DND-41 (cell line): ENCODE results near the gene ARIH1.
"Not testable (repeated sequence)": the region's sequence is repeated elsewhere in the genome, so short reads cannot be mapped to it uniquely, and the experiment has no call there.

Experiments used
- ATAC-seq: fragments of 200-7000 bp; cut with Tn5 transposase; 3 replicates; pipeline ENCODE4 v1.9.1; 2021; ENCODE audit warnings: low read depth; ENCODE audit not compliant: insufficient read depth
- DNase-seq: peaks from one replicate; pipeline ENCODE4 v3.0.0-alpha.2; 2020
- H2AFZ ChIP-seq: 2 replicates; pipeline ENCODE4 v1.6.0; 2012; ENCODE audit warnings: low read depth, low read length
- H3K27ac ChIP-seq: 2 replicates; pipeline ENCODE4 v1.5.1; 2012; ENCODE audit warnings: low read length, inconsistent platforms
- H3K27me3 ChIP-seq: fragments of 200-600 bp; sonication (generic); 2 replicates; pipeline ENCODE4 v1.6.0; 2012; ENCODE audit warnings: low read length, mild to moderate bottlenecking, inconsistent platforms; ENCODE audit not compliant: insufficient read depth, poor library complexity
- H3K36me3 ChIP-seq: 2 replicates; pipeline ENCODE4 v1.5.1; 2012; ENCODE audit warnings: low read length, inconsistent platforms; ENCODE audit not compliant: insufficient read depth
- H3K4me1 ChIP-seq: 2 replicates; pipeline ENCODE4 v1.5.1; 2012; ENCODE audit warnings: mild to moderate bottlenecking, low read length; ENCODE audit not compliant: insufficient read depth
- H3K4me2 ChIP-seq: 2 replicates; pipeline ENCODE4 v1.6.0; 2012; ENCODE audit warnings: mild to moderate bottlenecking, moderate library complexity, low read length, inconsistent platforms; ENCODE audit not compliant: insufficient read depth
- H3K4me3 ChIP-seq, 2 experiments: fragments of 200-600 bp in 1 of 2; shearing (Covaris generic) in 1 of 2; 2 replicates each; pipeline ENCODE4 v1.5.1; 2012 to 2016; ENCODE audit warnings: inconsistent platforms in 2 of 2, low read length in 2 of 2, mild to moderate bottlenecking in 2 of 2, low read depth in 1 of 2, moderate library complexity in 1 of 2
- H3K79me2 ChIP-seq: 2 replicates; pipeline ENCODE4 v1.6.0; 2012; ENCODE audit warnings: low read length, inconsistent platforms; ENCODE audit not compliant: insufficient read depth
- H3K9ac ChIP-seq: 2 replicates; pipeline ENCODE4 v1.6.0; 2012; ENCODE audit warnings: low read depth, mild to moderate bottlenecking, inconsistent platforms, low read length, moderate library complexity
- H3K9me3 ChIP-seq: 2 replicates; pipeline ENCODE4 v1.5.1; 2012; ENCODE audit warnings: low read length, moderate library complexity, mild to moderate bottlenecking, inconsistent platforms; ENCODE audit not compliant: insufficient read depth, severe bottlenecking
- H4K20me1 ChIP-seq: 2 replicates; pipeline ENCODE4 v1.6.0; 2012; ENCODE audit warnings: low read length; ENCODE audit not compliant: insufficient read depth
- EZH2 ChIP-seq: IDR thresholded peaks from 3 replicates; pipeline ENCODE4 v1.6.1; 2012; ENCODE audit warnings: borderline replicate concordance, low read depth, mild to moderate bottlenecking, moderate library complexity, low read length, inconsistent platforms; ENCODE audit not compliant: severe bottlenecking
- TF ChIP-seq, protein P1 (sequence below): IDR thresholded peaks from 2 replicates; pipeline ENCODE4 v1.5.1; 2012; ENCODE audit warnings: borderline replicate concordance, low read length, moderate library complexity, mild to moderate bottlenecking; ENCODE audit not compliant: poor library complexity, severe bottlenecking; ENCODE audit errors: extremely low read depth

The ARIH1 gene

DNA sequence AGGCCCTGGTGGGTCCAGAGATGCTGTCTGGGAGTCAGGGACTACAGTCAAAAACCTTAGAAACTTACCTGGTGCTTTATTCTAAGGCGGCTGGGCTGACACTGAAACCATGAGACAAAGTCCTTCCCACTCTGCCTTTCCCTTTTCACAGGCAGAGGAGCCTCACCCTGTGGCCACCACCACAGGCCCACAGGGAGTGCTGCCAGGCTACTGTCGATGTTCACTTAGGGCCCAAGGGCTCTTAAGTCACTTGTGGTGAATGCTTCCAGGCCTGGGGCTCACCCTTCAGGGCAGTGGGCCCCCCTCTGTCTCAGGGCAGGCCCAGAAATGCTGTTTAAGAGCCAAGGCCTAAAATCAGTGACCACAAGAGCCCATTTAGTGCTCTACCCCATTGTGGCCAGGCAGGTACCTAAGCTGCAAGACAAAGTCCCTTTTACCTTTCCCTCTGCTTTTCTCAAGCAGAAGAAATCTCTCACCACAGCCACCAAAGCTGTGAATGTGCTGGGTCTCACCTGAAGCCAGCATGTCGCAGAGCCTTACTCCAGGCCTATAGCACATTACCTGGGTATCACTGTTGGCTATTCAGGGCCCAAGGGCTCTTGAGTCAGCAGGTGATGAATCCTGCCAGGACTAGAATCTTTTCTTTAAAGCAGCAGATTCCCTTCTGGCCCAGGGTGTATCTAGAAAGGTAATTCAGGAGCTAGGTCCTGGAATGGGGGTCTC lies 140.8 kb downstream of the ARIH1 start:
- Histone ChIP-seq H3K36me3 (no peaks in the 10 kb centered on the region), H3K4me3 (no peak overlapping the region), H3K4me2 (no peak overlapping the region), H4K20me1 (no peaks in the 10 kb centered on the region), H3K79me2 (no peaks in the 10 kb centered on the region), H2AFZ (no peak overlapping the region), H3K9ac (no peak overlapping the region), H3K27ac (no peak overlapping the region), H3K4me1 (no peaks in the 10 kb centered on the region), H3K27me3 (no peaks in the 10 kb centered on the region), H3K9me3 (no peaks in the 10 kb centered on the region)
- no peak for ATAC-seq
- TF ChIP-seq, protein P1, sequence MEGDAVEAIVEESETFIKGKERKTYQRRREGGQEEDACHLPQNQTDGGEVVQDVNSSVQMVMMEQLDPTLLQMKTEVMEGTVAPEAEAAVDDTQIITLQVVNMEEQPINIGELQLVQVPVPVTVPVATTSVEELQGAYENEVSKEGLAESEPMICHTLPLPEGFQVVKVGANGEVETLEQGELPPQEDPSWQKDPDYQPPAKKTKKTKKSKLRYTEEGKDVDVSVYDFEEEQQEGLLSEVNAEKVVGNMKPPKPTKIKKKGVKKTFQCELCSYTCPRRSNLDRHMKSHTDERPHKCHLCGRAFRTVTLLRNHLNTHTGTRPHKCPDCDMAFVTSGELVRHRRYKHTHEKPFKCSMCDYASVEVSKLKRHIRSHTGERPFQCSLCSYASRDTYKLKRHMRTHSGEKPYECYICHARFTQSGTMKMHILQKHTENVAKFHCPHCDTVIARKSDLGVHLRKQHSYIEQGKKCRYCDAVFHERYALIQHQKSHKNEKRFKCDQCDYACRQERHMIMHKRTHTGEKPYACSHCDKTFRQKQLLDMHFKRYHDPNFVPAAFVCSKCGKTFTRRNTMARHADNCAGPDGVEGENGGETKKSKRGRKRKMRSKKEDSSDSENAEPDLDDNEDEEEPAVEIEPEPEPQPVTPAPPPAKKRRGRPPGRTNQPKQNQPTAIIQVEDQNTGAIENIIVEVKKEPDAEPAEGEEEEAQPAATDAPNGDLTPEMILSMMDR, result no peak
- TF ChIP-seq EZH2, result no peak
- DNase-seq, result no peak

DNA sequence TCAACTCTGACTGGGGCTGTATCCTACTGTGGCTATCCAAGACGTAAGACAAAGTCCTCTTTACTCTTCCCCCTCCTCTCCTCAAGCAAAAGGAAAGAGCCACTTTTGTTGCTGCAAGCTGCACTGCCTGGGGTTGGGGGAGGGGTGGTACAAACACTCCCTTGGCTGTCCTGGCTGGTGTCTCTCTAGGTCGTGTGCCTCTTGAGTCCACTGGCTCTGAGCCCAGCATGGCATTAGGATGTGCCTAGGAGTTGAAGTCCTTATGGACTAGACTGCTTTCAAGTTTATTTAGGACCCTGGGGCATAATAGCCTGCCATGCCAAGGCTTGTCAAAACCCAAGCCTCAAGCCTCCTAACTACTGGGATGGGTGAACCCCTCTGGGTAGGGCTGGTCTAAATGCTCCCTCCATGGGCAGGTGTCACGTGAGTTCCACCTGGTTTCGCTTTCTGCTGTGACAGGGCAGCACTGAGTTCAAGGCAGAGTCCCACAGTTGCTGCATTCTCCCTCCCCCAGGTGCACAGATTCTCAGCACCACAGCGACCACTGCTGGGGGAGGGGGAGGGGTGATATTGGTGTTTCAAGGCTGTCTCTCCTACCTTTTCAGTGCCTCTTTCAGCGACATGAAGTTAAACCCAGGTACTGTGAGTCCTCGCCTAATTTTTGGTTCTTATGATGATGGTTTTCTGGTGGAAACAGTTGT lies 141.6 kb downstream of the ARIH1 start:
- H3K27ac ChIP-seq, H3K36me3 ChIP-seq, H3K9ac ChIP-seq, H3K27me3 ChIP-seq, H3K4me2 ChIP-seq, H2AFZ ChIP-seq, H4K20me1 ChIP-seq, H3K4me3 ChIP-seq, H3K79me2 ChIP-seq, H3K4me1 ChIP-seq, H3K9me3 ChIP-seq: not testable (repeated sequence)
- peak; percentile 64 for ATAC-seq
- DNase-seq, result peak; percentile 48

DNA sequence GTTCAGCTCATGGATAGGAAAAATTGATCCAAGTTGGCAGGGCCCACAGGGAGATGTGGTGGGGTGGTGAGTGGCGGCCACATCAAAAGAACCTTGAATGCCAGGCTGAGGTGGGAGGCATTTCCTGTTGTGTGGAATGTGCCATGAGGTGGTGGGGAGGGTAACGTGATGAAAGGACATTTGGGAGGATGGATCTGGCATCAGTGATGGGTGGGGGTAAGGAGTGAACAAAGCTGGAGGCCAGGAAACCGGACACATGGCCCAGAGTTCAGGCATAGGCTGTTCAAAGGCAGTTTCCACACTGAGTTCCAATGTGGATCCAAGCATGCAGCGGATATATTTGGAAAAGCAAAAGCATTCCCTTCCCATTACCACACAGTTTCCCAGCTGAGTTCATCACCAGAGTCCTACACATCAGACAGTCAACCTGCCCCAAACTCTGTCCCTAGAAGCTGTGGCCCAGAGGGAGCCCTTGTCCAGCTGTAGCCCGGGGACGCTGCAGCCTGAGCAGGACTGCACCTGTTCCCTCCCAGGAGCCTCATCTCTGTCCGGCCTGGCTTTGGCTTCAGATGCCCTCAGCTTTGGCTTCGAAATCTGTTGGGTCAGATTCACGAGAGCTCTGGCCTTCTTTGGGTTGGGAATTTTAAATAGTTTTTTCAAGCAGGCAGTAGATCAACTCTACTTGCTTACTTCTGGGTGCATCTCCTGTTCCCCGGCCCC lies 142.5 kb downstream of the ARIH1 start:
- H3K36me3 ChIP-seq, result no peaks in the 10 kb centered on the region
- no peak overlapping the region for H3K4me3 ChIP-seq
- H2AFZ ChIP-seq, result no peak overlapping the region
- H3K4me1 ChIP-seq, result no peaks in the 10 kb centered on the region
- H3K27me3 ChIP-seq, result no peaks in the 10 kb centered on the region
- no peak overlapping the region for H3K4me2 ChIP-seq
- no peak for TF ChIP-seq EZH2
- TF ChIP-seq, protein P1, result no peak
- H3K79me2 ChIP-seq, result no peaks in the 10 kb centered on the region
- no peaks in the 10 kb centered on the region for H3K9me3 ChIP-seq
- H3K9ac ChIP-seq, result no peak overlapping the region
- DNase-seq (peak; percentile 9), ATAC-seq (no peak)
- H4K20me1 ChIP-seq, result no peaks in the 10 kb centered on the region
- H3K27ac ChIP-seq, result no peak overlapping the region

DNA sequence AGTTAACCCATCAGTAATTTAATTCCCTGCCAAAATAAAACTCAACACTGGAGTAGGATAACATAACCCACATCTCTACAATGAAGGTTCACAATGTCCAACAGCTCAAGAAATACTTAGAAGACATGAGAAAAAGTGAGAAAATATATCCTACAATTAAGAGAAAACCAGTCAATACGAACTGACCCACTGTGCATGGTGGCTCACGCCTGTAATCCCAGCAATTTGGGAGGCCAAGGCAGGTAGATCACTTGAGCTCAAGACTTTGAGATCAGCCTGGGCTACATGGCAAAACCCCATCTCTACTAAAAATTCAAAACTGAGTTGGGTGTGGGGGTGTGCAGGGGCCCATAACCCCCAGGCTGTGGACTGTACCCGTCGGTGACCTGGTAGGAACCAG lies 149.7 kb downstream of the ARIH1 start:
- H3K4me2 ChIP-seq, H3K4me1 ChIP-seq, H3K27ac ChIP-seq, H3K36me3 ChIP-seq, H3K27me3 ChIP-seq, H2AFZ ChIP-seq, H3K79me2 ChIP-seq, ATAC-seq, H3K9me3 ChIP-seq, H4K20me1 ChIP-seq, H3K4me3 ChIP-seq, DNase-seq, H3K9ac ChIP-seq: not testable (repeated sequence)

DNA sequence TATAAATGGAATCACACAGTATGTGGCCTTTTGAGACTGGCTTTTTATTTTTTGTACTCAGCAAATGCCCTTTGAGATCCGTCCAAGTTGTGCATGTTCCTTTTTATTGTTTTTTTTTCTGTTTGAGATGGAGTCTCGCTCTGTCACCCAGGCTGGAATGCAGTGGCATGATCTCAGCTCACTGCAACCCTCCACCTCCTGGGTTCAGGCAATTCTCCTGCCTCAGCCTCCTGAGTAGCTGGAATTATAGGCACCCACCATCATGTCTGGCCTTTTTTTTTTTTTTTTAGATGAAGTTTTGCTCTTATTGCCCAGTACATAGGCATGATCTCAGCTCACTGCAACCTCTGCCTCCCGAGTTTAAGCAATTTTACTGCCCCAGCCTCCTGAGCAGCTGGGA lies 152.0 kb downstream of the ARIH1 start:
- H4K20me1 ChIP-seq, H3K27ac ChIP-seq, DNase-seq, H3K36me3 ChIP-seq, H3K4me2 ChIP-seq, H2AFZ ChIP-seq, H3K9ac ChIP-seq, H3K4me1 ChIP-seq, ATAC-seq, H3K9me3 ChIP-seq, H3K79me2 ChIP-seq, H3K4me3 ChIP-seq, H3K27me3 ChIP-seq: not testable (repeated sequence)
